Activated effector memory CD4-positive, alpha-beta T cell treated with Interleukin-2 at 50 U/mL for 16 hours (primary cell): ENCODE data around the gene GPRIN2.

Experiments
- DNase-seq: peaks from one replicate; pipeline ENCODE4 v3.0.0-alpha.2; 2020

Gene GPRIN2

DNA sequence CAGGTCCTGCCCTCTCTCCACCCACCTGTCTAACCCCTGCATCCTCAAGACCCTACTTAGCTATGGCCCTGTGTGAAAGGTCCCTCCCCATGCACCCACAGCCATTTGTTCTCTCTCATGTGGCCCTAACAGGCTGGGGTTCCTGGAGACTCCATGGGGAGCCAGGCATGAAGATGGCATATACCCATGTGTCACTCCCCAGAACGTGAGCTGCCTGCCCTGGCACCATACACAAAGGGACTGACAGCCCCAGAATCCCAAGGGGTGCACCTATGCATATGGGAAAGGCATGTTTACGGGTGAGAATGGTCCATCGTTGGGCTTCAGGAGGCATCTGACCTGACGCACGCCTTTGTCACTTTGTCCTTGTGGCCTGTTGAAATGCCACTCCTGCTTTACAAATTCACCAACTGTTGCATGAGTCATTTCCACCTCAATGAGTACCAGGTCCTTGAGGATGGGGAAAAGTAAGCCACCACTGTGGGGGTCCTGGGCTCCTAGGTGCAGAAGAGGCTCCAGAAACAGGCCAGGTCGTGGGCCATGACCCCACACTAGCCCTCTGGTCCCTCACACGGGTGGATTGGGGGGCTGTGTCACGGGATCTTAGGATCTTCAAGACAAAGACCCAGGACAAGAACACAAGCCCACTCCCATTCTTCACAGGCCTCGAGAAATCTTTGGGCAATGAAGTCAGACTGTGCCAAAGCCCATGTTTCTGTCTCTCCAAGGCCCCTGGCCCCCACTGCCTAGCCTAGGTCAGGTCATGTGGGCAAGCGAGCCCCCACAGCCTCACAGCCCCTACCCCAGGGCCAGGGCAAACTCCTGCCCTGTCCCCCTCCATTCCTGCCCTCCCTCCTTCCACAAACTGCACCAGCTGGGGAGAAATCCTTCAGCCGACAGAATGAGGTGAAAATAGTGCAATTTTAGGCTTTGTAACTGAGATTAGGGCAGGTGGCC lies 8.6 kb downstream of the GPRIN2 start:
- DNase-seq, result peak; percentile 1

- no peak for DNase-seq
These were observed 9.6 kb downstream of the GPRIN2 start for GRCh38 chr10:46546591-46547540.

DNA sequence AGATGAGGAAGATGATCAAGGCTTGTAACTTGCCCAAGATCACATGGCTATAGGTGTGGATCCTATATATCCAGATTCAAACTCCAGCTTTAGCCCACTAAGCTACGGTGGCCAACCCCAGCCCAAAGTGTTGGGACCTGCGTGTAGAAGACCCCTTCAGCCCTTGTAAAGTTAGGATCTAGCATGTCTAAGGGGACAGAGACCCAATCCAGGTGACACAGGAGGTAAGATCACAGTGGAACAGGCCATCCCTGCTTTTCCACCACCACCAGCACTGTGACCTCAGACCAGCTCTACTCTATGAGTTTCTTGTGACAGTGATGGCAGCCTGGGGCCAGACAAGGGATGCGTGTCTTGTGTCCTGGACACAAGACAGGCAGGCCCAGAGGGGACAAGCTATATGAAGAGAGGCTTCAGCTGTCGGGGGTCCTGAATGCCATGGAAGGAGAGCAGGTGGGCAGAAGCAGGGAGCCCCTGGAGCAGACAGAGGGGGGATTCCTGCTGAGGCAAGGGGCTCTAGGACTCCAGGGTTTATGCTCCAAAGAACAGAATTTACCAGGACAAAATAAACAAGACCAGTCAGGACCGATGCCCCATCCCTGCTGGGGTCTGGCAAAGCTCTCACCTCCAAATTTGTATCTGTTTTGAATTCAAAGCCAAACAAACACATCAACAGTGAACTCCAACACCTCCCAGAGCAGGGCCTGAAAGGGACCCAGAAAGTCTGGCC lies 10.4 kb downstream of the GPRIN2 start:
- no peak for DNase-seq

- no peak for DNase-seq
These were observed 11.3 kb downstream of the GPRIN2 start for GRCh38 chr10:46544989-46545791.

DNA sequence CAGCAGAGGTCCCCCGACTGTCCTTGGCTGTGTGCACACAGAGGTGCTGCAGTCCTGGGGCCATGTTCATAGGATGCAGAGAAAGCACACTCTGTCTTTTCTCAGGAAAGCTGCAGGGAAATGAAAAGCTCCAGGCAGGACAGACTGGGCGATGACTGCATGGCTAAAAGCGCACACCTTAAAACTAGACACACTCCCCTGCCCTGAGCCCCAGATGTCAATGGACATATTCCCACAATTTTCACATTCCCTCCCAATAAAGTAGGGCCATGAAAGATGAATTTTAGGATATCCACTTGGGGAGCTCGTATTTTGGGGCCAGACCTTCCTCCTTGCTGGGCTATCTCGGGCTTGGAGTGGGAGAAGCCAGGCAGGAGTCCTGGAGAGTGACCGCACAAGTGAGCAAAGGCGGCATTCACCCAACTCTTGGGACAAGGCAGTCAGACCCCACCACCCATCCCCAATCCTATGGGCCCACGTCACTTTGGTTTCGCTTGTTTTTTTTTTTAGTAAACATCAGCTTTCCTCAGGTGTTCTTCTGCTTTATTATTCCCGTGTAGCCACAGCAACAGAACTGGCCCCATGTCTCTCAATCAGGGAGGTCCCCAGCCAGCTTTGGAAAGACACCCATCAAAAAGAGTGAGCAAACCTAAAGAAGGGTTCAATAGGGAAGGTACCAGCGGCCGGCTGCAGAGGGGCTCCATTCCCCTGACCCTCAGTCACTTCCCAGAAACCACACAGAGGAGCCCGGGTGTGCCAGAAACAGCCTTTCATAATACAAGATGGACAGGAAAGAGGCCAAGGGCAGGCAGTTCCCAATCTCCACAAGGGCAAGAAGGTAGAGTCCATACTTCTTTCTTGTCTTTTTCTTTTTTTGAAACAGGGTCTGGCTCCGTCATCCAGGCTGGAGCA lies 12.7 kb downstream of the GPRIN2 start:
- DNase-seq, result no peak

DNA sequence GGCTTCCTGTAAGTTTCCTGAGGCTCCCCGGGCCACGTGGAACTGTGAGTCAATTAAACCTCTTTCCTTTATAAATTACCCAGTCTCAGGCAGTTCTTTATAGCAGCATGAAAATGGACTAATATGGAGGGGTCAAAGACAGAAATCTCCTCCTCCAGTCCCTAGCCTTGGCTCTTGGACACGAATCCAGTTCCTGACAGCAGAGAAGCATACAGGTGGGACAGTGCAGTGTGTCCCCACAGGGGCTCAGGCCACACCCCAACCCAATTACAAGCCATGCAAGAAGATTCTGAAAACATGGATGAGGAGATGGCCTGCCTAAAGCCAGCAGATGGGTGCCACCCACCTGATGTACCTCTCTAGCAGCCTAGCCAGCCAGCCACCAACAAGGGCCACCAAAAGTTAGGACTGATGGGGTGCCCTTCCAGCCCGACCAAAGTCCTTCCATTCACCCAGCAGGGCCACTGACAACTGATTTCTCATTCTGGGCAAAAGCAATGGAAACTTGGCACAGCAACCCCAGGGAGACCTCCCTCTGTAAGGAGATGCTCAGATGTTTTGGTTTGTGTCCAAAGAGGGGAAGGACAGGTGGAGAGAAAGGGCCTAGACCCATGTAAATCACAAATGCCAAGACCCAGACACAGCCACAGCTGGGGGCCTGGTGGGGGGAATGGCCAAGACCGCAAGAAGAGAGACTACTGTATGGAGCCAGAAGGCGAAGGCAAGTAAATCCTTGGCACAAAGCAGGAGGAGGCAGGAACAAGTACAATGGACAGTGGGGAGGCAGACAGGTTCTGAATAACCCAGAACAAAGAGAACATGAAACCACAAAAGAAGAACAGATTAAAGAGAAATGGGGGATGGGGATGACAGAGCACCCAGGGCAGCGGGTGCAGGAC lies 13.6 kb downstream of the GPRIN2 start:
- no peak for DNase-seq

- no peak for DNase-seq
These were observed 14.5 kb downstream of the GPRIN2 start for GRCh38 chr10:46541735-46542566.

DNA sequence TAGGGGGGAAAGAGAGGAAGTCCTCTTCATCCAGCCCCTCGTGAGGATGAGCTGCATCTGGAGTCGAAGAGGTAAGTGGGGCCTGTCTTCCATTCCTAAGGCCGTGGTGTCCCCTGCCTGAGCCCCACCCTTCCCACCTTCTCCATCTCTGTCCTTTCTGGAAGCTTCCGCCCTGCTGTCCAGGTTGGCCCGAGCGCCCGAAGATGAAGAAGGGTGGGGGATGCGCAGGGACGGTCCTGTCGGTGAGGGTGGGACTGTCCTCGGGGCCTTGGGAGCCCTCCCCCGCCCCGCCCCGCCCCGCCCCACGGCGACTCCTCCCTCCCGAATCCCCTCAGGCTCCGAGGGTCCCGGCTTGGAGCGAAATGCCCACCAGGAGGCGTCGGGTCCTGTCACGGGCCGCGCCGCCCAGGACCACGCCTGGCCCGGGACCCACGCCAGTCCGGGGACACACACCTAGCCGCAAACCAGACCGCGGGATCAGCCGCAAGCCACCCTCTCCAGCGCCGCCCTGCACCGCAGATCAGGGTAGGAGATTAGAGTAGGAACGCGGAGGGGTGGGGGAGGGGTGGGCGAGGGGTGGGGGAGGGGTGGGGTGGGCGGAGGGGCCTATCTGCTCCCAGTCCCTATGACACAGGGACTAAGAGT lies 15.3 kb downstream of the GPRIN2 start:
- DNase-seq, result no peak

GRCh38 chr10:46540412-46541016 lies 15.9 kb downstream of the GPRIN2 start:
- no peak for DNase-seq

DNA sequence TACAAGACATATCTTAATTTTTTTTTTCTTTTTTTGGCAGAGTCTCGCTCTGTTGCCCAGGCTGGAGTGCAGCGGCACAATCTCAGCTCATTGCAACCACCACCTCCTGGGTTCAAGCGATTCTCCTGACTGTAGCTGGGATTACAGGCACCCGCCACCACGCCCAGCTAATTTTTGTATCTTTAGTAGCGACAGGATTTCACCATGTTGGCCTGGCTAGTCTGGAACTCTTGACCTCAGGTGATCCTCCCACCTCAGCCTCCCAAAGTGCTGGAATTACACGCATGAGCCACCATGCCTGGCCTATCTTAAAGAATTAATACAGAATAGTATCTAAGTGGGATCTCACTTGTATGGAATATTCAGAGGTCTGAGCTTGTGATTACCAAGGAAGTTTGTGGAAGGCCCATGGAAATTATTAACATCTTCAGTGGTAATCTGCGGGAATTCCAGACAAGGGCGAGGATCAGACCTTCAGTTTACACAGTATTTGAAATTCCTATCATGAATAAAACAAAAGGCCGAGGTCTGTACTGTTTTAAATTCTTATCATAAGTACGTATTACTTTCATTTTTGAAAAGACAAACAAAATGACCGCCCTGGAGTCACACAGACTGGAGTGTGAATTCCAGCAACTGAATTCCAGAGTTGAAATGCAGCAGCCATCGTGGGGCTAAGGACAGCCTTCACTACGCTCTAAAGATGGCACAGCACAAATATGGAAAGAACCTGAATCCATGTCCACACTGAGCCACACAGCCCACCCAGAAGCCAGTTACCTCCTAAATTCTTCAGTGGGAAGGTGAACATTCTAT lies 16.7 kb downstream of the GPRIN2 start:
- no peak for DNase-seq

DNA sequence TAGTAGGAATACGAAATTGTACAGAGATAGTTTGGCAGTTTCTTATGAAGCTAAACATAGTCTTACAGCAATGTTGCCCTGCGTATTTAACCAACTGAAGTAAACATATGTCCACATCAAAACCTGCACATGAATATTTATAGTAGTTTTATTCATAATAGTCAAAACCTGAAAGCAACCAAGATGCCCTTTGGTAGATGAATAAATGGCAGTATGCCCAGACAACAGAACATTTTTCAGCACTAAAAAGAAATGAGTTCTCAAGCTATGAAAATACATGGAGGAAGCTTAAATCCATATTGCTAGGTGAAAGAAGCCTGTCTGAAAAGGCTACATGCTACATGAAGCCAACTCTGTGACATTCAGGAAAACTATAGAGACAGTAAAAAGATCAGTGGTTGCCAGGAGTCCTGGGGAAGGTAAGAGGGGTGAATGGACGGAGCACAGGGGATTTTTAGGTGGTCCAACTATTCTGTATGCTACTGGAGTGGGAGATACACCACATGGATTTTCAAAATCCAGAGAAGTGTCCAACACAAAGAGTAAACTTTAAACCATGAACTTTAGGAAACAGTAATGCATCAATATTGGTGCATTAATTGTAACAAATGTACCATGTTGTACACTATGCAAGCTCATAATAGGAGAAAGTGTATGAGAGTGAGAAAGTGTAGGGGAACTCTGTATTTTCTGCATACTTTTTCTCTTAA lies 17.6 kb downstream of the GPRIN2 start:
- no peak for DNase-seq

DNA sequence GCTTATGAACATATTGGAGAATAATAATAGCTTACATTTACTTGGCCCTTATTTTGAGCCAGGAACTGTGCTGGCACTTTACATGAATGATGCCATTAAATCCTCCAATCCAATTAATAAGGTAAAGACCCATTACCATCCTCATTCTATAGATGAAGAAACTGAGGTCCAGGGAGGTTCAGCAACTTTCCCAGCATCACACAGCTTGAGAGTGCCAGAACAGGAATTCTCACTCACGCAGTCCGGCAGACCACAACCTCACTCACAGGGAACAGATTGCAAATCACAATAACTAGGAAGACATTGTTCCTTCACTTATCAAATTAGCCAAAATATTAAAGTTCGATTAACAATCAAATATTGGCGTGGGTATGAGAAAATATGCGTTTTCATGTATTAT lies 18.3 kb downstream of the GPRIN2 start:
- DNase-seq, result no peak

GRCh38 chr10:46537309-46537708 lies 19.1 kb downstream of the GPRIN2 start:
- DNase-seq, result no peak

DNA sequence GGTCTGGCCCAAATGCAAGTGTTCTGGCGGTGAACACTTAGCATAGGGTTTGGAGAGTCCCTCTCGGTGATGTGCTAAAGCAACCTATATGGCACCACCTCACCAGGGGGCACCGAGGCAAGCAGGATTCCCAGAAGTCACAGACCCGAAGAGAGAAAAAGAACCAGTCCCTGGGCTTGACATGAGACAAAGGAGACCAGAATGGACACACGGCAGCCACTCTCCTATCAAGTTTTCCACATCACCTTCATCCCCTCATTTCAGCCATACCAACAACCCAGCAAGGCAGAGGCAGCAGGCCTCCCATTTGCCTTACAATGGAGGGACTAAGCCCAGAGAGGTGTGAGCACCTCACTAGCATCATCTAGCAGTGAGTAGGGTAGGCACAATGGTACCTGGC lies 19.7 kb downstream of the GPRIN2 start:
- DNase-seq, result no peak

DNA sequence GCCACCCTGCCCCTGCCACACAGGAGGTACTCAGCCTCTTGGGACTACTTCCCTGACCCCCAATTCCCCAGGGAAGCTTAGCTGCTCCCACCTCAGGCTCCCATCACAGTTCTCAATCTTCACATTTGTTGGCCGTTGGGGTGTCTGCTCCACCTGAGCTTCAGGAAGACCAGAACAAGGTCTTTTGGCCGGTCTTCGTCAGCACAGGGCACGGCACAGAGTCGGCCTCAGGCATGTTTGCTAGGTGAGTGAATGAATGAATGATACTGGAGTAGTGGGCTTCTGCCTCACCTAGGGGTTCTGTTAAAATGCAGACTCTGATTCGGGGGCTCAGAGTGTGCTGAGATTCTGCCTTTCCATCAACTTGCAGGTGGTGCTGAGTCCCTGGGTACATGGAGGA lies 20.3 kb downstream of the GPRIN2 start:
- DNase-seq, result no peak

DNA sequence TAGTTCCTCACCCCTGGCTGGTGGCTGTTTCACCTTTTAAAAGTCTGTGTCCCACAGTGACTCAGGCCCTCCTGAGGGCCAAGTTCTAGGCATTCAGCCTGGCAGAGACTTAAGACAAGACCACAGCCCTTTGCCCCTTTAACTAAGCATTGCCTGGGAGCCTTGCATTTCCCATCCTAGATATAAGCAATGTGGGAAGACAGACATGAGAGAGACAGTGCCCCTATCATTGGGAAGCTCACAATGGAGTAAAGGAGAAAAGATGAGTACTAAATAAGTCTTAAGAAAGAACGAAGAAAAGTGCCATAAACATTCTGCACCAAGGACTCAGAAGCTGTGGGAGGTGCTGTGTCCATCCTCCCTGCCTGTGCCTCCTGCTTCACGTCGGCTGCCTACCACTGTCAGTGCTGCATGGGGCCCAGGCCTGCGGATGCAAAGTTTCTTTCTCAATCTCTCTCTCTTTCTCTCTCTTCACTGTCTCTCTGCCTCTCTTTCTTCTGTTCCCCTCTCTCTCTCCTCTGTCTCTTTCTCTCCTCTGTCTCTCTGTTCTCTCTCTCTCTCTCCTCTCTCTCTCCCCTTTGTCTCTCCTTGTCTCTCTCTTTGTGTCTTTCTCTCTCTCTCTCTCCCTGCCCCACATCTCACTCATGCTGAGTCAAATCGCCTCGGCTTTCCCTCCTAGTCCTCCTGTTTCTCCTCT lies 21.5 kb downstream of the GPRIN2 start:
- DNase-seq, result no peak
